Measurements from ENCODE around the gene GH2. TPM values are rescaled to one million over a fixed set of nuclear protein-coding genes. Genes with fewer than 3 reads are reported as not detected.

Gene GH2
- total and polyA plus RNA-seq, 10 donors: not detected

DNA sequence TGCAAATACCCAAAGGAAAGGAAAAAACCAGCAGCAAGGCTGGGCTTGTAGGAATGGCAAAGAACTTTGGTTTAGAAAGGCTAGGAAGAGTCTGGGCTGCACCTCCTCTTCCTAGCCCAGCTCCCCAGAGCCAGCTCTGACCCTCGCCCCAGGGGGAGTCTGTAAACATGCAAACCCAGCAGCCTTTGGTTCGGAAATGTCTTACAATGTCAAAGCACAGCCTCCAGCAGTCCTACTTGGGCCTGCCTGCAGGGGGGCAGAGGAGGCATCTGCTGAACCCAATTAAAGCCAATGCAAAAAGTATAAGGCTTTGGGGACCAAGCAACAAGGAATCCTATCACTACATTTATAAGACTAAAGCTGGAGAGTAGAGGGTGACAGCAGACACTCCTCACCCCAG lies 49.3 kb downstream of the GH2 start:
- TF ChIP-seq POLR2A (IDR thresholded peaks at IDR 0.05): no peak
- TF ChIP-seq, protein P1, sequence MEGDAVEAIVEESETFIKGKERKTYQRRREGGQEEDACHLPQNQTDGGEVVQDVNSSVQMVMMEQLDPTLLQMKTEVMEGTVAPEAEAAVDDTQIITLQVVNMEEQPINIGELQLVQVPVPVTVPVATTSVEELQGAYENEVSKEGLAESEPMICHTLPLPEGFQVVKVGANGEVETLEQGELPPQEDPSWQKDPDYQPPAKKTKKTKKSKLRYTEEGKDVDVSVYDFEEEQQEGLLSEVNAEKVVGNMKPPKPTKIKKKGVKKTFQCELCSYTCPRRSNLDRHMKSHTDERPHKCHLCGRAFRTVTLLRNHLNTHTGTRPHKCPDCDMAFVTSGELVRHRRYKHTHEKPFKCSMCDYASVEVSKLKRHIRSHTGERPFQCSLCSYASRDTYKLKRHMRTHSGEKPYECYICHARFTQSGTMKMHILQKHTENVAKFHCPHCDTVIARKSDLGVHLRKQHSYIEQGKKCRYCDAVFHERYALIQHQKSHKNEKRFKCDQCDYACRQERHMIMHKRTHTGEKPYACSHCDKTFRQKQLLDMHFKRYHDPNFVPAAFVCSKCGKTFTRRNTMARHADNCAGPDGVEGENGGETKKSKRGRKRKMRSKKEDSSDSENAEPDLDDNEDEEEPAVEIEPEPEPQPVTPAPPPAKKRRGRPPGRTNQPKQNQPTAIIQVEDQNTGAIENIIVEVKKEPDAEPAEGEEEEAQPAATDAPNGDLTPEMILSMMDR (IDR thresholded peaks at IDR 0.05 in 8 of 11, conservative IDR thresholded peaks at IDR 0.05 in 3 of 11): no peak
- no peak for TF ChIP-seq POLR2AphosphoS5 (IDR thresholded peaks at IDR 0.05)
- H3K4me1 ChIP-seq: peaks cover 22 to 96% (median 54%) of the 10 kb centered on the region in 6 donors

DNA sequence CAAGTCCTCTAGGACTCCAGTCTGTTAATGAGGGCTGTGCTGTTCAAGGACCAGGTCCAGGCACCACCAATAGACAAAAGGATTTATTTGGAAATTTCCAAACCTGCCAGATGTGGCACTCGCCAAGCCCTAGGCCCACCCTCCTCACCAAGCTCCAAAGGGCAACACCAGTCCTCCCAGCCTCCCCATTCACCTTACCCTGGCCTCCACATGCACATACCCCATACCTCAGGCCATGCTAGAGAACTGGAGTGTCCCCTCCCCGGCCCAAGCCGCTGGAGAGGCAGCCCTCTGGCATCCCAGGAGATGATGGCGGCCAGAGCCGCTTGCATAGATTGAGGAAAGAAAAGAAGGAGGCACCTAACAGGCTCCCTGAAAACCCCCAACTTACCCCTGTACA lies 49.7 kb downstream of the GH2 start:
- Histone ChIP-seq H3K27me3 (replicated peaks in 1 of 7) (no peaks in the 10 kb centered on the region), H3K9me3 (no peaks in the 10 kb centered on the region), H3K36me3 (peaks cover 7 to 85% (median 76%) of the 10 kb centered on the region in 6 donors), H3K27ac (peak overlapping the region in 4 of 8 donors; percentile 38 to 72 (median 46)), H3K4me1 (peaks cover 22 to 92% (median 52%) of the 10 kb centered on the region in 6 donors), H3K4me3 (no peak overlapping the region)
- TF ChIP-seq POLR2AphosphoS5 (IDR thresholded peaks at IDR 0.05) (peak in 1 of 3 donors; percentile 49), POLR2A (IDR thresholded peaks at IDR 0.05) (no peak)
- TF ChIP-seq, protein P1 (IDR thresholded peaks at IDR 0.05 in 8 of 11, conservative IDR thresholded peaks at IDR 0.05 in 3 of 11): no peak
- no peak for DNase-seq
- intact Hi-C loops (cut with DNase I; ENCODE audit: low total_unique reads): no loop called here
- WGBS, 5 donors: 91 to 97% (median 94%) methylated on average over 5 of the region's 5 CpGs

More for the DNA sequence above, 49.3 kb downstream of the GH2 start:
- 84 to 93% (median 87%) methylated on average over 2 of the region's 2 CpGs for WGBS, 5 donors
- intact Hi-C loops (cut with DNase I; ENCODE audit: low total_unique reads): no loop called here
- Histone ChIP-seq H3K36me3 (peaks cover 7 to 90% (median 81%) of the 10 kb centered on the region in 6 donors), H3K4me3 (no peak overlapping the region), H3K27ac (peak overlapping the region in 3 of 8 donors; percentile 44 to 72 (median 49)), H3K9me3 (no peaks in the 10 kb centered on the region), H3K27me3 (replicated peaks in 1 of 7) (no peaks in the 10 kb centered on the region)
- no peak for DNase-seq

DNA sequence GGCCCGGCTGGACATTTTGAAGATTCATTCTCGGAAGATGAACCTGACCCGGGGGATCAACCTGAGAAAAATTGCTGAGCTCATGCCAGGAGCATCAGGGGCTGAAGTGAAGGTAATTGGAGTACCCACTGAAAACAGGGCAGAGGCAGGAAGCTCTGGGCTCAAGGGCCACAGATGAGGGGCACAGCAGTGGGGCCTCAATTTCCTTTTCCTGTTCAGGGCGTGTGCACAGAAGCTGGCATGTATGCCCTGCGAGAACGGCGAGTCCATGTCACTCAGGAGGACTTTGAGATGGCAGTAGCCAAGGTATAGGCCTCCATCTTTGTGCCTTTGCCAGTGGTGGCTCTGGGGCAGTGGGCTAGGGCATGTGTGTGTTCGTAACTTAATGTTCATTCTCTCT lies 50.2 kb downstream of the GH2 start:
- TF ChIP-seq, protein P1 (IDR thresholded peaks at IDR 0.05 in 8 of 11, conservative IDR thresholded peaks at IDR 0.05 in 3 of 11): no peak
- TF ChIP-seq POLR2A (IDR thresholded peaks at IDR 0.05) (no peak), POLR2AphosphoS5 (IDR thresholded peaks at IDR 0.05) (no peak)
- intact Hi-C loops (cut with DNase I; ENCODE audit: low total_unique reads): no loop called here

DNA sequence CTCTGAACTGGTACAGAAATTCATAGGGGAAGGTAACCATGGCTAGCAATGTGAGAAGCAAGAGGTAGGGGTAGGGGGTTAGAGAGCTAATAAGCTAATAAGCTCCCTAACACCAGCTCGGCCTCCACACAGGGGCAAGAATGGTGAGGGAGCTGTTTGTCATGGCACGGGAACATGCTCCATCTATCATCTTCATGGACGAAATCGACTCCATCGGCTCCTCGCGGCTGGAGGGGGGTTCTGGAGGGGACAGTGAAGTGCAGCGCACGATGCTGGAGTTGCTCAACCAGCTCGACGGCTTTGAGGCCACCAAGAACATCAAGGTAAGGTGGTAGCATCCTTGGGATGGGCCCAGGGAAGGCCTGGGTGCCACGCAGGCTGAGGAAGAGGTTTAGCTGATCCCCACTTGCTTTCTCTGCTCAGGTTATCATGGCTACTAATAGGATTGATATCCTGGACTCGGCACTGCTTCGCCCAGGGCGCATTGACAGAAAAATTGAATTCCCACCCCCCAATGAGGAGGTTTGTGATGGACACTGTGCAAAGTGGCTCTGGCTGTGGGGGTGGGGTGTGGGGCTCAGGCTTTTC lies 50.7 kb downstream of the GH2 start:
- Histone ChIP-seq H3K27me3 (replicated peaks in 1 of 7) (no peaks in the 10 kb centered on the region), H3K36me3 (peaks cover 7 to 75% (median 69%) of the 10 kb centered on the region in 6 donors), H3K27ac (peak overlapping the region in 5 of 8 donors; percentile 20 to 72 (median 44)), H3K4me1 (peaks cover 27 to 89% (median 55%) of the 10 kb centered on the region in 6 donors), H3K9me3 (no peaks in the 10 kb centered on the region), H3K4me3 (no peak overlapping the region)
- no peak for DNase-seq
- WGBS, 5 donors: 85 to 89% (median 87%) methylated on average over 15 of the region's 15 CpGs
- intact Hi-C loops (cut with DNase I; ENCODE audit: low total_unique reads): no loop called here
- TF ChIP-seq POLR2AphosphoS5 (IDR thresholded peaks at IDR 0.05) (peak in 2 of 3 donors; percentile 32 to 49), POLR2A (IDR thresholded peaks at IDR 0.05) (no peak)
- TF ChIP-seq, protein P1 (IDR thresholded peaks at IDR 0.05 in 8 of 11, conservative IDR thresholded peaks at IDR 0.05 in 3 of 11): no peak

More for the DNA sequence above, 50.2 kb downstream of the GH2 start:
- 26 to 39% (median 29%) methylated on average over 8 of the region's 8 CpGs for WGBS, 5 donors
- Histone ChIP-seq H3K4me3 (no peak overlapping the region), H3K4me1 (peaks cover 22 to 89% (median 50%) of the 10 kb centered on the region in 6 donors), H3K27ac (peak overlapping the region in 5 of 8 donors; percentile 20 to 72 (median 44)), H3K27me3 (replicated peaks in 1 of 7) (no peaks in the 10 kb centered on the region), H3K36me3 (peaks cover 7 to 80% (median 73%) of the 10 kb centered on the region in 6 donors), H3K9me3 (no peaks in the 10 kb centered on the region)
- DNase-seq: no peak

All from spleen (tissue), 11 donors.